ENCODE data around the gene CLDN15.

Gene CLDN15

DNA sequence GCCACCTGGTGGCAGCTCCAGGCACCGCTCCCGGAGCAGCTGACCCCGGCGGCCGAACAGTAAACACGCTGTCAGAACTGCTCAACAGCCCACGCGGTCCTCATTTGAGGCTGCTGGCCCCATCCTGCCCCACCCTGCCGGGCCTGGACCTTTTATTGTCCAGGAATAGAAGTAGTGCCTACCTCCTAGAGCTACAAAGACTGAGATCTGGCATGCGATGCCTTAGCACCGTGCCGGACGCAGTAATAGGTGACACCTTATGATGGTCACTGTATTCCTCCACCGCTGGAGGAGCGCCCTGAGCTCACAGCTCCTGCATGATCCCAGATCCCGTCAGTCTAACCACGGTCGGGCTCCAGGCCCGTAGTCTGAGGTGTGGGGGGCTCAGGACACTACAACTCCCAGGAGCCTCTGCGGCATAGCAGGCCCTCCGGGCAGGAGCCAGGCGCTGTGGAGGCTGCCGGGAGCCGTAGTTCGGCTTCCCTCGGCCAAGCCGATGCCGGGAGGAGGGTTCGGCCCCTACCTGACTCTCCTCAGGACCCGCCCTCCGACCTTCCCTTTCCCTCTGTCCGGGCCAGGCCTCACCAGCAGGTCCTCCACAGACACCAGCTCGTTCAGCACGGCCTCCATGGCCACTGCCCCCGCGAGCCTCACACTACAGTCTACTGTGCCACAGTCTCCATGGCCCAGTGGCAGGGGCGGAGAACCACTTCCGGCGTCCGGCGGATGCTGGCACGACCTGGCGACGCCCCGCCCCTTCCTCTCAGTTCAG lies 7.0 kb upstream of the CLDN15 start, which contains the start of gene FIS1:
Gene FIS1, minus strand, starts transcription at position 707 of the 772 bp plus-strand sequence. Its CDS starts 77 bp downstream, at position 630.
- peak; percentile 82 for DNase-seq (ENCODE audit: low read depth)

DNA sequence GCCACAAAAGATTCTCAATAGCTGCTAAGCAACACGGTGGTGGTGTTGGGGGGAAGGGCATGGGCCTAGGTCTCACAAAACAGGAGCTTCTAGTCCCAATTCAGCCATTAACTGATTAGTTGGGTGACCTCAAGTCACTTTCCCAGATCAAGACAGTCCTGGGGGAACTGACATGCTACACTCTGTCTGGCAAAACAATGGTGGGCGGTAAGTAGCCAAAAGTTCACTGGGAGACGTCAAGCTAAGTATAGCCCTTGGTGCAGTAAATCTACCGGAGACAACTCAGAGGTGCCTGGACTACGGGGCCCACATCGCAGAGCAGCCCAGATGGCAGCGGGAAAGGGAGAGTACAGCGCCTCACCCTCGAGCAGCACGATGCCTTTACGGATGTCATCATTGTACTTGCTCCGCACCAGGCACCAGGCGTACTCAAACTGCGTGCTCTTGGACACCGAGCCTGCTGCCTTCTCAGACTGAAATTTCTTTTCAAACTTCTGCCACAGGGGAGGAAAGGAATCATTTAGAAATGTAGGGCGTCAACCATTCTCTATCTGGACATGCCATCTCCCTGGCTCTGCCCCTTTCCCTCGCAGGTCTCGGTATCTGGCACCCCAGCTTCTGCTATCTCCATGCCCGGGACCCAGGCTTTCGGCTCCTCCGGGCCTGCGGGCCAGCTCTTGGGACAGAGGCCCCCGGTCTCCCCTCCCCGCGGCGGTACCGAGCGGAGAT lies 6.2 kb upstream of the CLDN15 start:
- no peak for DNase-seq (ENCODE audit: low read depth)

DNA sequence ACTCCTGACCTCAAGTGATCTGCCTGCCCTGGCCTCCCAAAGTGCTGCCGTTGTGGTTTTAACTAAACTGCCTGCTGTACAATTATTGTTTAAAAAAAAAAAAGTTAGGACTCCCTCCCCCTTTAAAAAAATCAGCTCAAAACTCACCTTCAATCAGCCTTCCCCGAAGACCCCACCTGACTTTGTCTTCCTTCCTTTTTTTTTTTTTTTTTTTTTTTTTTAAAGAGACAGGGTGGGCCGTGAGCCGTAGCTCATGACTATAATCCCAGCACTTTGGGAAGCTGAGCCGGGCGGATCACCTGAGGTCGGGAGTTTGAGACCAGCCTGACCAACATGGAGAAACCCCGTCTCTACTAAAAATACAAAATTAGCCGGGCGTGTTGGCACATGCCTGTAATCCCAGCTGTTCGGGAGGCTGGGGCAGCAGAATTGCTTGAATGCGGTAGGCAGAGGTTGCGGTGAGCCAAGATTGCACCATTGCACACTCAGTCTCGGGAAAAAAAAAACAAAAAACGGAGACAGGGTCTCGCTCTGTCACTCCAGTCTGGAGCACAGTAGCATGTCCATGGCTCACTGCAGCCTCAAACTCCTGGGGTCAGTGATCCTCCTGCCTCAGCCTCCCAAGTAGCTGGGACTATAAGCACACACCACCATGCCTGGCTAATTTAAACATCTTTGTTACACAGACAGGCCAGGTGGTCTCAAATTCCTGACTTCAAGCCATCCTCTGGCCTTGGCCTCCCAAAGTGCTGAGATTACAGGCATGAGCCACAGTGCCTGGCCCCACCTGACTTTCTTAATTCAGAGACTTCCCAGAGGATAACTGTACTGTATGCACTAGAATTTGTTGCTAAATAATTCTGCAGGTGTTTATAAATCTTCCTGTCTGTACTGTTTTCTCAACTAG lies 4.1 kb upstream of the CLDN15 start:
- no peak for DNase-seq (ENCODE audit: low read depth)

DNA sequence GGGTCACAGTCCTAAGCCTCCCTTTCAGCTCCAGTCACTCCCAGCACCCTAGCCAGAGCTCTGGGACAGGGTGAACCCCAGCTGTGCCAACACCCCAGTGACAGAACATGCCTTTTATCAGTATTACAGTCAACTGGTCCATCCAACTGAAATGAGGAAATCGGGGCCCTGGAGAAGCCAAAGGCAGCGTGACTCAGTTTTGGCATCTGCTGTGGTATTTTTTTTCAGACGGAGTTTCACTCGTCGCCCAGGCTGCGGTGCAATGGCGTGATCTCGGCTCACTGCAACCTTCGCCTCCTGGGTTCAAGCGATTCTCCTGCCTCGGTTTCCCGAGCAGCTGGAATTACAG lies 3.4 kb upstream of the CLDN15 start:
- no peak for DNase-seq (ENCODE audit: low read depth)

DNA sequence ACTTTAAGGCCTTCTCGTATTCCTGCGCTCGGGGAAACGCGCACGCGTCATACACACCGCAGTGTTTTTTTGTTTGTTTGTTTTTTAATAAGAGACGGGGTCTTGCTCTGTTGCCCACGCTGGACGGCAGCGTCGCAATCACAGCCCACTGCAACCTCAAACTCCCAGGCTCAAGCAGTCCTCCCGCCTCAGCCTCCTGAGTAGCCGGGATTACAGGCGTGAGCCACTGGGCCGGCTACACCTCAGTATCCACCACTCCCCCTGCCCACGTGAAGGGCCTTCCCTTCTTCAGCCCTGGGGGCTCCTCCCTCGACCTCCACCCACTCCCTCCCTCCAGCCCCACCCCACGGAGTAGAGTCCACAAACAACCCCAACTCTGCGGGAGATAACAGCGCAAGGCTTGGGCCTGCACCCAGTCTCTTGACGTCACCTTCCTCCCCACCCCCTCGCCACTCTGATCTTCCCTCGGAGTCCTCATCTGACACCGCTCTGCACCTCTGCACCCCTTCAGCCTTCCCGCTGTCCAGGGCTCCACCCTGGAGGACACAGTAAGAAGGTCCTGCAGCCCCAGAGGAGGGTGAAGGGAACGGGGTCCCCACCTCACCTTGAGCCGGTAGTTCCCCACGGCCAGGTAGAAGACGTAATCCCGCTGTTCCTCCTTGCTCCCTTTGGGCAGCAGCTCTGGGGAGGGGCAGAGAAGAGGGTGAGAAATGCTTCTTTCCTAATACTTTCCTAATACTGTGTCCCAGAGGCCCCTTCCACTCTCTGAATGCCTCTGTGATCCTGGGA lies 2.8 kb upstream of the CLDN15 start:
- no peak for DNase-seq (ENCODE audit: low read depth)

DNA sequence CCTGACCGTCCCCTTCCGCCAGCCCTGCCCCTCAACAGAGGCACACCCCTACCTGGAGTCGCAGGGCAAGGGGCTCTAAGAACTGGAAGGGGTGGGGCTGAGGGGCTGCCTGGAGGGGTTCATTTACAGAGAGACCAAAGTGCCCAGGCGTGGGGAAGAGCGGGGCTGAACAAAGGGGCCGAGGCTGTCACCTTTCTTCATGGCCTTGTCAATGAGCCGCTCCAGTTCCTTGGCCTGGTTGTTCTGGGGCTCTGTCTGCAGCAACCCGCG lies 2.3 kb upstream of the CLDN15 start:
- DNase-seq (ENCODE audit: low read depth) = no peak

DNA sequence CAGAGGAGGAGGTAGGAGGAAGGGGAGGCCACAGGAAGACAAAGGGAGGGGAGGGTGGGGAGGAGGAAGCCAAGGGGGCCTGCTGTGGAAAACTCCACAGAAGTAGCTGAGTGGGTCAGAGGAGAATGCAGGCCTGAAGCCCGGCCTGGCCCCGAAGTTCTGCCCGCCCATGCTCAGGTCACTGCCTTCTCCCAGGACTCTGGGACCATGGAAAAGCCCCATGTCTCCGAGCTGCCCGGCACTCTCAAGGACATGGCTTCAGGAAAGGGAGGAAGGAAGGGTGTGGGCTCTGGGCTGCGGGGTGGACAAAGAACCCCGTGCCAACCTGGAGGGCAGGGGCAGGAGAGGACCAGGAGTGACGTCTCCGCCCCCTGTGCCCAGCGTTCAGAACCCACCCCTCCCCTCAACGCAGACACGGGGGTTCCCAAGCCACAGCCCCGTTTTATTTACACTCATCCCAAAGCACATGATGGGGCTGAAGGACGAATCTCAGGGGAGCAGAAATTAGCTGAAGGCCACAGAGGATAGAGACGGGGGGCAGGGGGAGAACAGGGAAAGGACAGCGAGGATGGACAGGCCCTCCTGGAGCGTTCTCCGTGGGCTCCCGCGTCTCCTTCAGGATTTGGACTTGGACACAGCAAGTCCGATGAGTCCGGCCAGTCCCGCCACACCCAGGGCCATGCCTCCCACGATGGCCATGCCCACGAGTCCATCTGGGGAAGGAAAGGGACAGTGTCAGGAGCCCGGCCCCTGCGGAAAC lies 1.8 kb upstream of the CLDN15 start:
- no peak for DNase-seq (ENCODE audit: low read depth)

DNA sequence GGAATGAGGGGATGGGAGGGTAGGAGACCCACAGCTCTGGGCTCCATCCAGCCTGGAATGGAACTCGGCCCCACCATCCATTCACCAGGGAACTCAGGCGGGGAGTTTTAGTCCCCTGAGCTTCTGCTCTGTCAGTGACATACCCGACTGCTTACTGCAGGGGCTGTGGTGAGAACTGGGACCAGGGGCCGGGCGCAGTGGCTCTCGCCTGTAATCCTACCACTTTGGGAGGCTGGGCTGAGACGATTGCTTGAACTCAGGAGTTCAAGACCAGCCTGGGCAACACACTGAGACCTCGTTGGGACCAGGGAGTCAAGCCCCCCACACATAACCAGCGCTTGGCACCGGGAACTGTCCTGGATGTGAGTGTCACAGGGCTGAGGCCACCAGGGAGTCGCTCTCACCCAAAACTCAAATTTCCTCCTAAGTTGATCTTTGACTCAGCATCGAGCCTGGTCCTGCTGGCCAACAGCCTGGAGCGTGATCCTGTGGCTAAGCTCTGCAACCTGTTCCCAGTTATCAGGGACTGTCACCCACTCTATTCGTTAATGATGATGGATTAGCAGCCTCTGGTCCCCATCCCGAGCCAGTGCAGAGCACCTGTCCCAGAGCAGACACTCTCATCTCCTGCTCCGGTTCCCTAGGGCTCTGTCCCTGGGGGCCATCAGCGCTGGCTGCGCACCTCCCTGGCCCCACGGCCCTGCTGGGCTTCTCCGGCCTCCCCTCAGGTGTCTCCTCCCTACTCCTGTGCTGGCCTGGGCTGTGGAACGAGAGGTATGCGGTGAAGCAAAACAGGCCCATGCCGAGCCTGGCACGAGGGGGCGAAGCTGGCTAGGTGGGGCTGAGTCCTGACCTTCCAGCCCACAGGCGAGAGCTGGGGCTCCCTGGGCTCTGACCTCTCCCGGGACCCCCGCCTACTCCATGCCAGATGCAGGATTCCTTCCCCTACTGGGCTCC lies 902 bp upstream of the CLDN15 start:
- no peak for DNase-seq (ENCODE audit: low read depth)

DNA sequence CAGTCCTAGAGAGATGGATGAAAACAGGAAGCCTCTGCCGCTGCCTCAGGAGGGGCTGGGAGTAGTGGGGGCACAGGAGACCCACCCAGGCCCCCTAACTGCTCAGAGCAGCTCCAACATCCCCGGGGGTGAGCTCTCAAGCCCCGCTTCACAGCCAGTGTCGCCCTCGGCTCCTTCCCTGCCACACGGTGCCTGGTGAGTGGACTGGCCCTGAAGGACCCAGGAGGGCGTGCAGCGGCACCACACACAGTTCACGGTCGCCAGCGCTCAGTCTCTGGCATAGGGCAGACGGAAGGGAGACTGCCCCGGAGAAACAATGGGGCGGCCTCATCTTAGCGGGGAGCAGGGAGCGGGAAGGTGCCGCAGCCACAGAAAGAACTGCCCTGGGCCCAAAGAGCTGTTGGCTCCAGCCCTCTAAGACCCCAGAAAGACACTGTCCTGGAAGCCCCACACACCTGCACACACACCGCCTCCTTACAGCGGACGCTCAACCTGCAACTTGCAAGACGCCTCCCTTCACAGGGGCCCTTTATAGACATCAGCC lies 1.2 kb downstream of the CLDN15 start:
- DNase-seq (ENCODE audit: low read depth) = no peak

DNA sequence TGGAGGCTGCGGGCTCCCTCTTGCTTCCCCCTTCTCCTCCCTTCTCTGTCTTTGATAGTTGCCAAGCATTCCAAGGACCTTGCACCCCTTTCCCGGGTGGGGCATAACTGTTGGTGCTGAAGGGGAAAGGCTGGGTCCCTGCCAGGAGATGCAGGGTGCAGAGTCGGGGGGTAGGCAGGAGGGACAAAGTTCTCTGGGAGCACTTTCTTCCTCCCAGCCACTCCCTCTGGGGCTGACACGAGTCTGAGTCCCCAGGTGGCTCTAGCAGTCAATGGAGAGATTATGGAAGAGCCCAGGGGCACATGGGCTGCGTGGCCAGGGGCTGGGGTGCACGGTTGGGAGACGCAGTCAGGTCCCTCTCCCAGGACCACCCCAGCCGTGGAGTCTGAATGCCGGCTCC lies 2.1 kb downstream of the CLDN15 start:
- no peak for DNase-seq (ENCODE audit: low read depth)

DNA sequence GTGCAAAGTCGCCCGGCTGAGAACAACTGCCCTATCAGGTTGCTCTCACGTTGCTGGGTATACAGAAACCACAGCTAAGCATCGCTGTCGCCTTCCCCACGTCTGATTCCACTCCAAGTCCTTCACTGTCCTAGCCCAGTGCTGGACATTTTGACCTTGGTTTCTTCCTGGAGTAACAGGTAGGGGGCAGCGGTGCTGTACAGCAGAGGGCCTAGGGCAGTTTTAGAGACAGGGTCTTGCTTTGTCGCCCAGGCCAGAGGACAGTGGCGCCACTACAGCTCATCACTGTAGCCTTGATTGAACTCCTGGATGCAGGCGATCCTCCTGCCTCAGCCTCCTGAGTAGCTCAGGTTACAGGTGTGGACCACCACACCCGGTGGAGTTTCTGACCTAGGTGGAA lies 2.6 kb downstream of the CLDN15 start:
- DNase-seq (ENCODE audit: low read depth) = no peak

DNA sequence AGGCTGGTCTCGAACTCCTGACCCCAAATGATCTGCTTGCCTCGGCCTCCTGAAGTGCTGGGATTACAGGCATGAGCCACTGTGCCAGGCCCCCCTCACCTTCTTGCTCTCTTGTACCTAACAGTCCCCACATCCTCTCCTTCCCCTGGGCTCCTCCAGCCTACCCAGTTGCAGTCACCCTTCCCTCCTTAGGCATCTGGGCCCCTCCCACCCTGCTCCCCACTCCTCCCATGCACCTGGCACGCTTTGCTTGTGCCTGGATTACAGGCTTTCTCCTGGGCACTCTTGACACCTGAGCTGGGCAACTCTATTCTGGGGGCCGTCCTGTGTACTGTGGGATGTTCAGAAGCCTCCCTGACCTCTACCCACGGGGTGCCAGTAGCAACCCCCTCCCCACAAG lies 3.0 kb downstream of the CLDN15 start:
- DNase-seq (ENCODE audit: low read depth) = no peak

DNA sequence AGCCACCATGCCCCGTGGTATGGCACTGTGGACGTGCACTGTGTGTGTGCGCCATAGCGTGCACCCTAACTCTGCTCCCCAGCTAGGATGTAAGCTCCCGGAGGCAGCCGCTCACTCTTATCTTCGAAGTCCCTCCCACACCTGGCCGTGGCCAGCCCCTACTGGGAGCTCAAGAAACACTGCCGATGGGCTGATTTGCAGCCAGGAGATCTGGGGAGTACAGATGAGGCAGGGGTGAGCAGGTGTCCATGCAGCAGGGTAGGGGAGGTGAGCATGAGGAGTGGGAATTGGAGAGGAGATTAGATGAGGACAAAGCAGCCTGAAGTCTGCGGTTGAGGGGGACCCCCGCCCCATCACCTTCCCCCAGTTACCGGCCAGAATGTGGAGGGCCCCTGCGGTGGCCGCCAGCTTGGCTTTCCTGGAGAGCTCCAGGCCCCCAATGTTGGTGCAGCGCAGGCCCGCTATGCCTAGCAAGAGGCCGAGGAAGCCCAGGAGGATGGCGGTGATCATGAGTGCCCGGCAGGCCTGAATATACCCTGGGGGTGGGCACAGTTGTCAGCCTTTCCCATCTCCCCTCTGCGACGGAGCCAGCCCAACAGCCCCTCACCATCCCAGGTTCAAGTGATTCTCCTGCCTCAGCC lies 3.6 kb downstream of the CLDN15 start:
- no peak for DNase-seq (ENCODE audit: low read depth)

DNA sequence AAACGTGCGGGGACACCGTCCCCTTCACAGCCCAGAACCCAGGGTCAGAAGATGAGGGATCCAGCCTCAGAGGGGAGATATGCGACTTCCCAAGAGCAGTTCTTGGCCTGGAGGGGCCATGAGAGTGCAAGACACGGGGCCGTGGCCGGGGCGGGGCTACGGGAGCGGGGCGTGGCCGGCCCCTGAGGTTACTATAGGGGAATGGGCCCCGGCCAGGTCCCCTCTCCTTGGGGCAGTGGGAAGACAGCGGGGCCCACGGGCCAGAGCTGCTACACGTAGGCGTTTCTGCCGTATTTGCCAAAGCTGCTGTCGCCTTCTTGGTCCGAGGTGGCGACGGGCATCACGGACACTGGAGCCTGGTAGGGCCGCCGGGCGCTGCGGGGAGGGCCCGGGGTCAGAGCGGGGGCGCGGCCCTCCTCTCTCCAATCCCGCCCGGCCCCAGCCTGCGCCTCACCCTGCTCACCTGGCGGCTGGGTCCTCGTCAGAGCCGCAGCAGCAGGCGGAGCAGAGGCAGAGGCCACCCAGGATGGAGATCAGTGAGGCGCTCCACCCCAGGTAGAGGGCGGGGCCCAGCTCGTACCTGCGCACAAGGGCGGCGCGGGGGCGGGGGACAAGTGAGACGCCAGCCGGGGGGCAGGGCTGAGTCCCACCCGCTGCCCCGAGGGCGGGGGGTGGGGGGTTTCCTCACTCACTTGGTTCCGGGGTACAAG lies 5.3 kb downstream of the CLDN15 start:
- no peak for DNase-seq (ENCODE audit: low read depth)

DNA sequence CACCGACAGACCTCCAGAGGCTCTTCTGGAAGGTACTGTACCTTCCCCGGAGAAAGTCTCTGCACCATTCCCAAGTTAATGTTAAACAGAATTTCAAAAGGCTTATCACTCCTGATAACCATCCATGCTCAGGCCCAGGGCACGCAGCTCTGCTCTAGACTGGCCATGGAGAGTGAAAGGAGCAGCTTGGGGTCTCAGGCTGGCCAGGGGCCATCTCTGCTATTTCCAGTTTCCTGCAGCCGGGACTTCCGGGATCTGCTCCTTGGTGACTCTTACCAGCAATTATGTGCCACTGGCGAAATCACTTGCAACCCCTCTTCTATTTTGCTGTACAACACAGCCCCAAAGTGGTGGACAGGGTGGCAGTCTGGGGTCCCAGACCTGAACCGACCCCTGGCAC lies 6.0 kb downstream of the CLDN15 start:
- DNase-seq (ENCODE audit: low read depth) = no peak

DNA sequence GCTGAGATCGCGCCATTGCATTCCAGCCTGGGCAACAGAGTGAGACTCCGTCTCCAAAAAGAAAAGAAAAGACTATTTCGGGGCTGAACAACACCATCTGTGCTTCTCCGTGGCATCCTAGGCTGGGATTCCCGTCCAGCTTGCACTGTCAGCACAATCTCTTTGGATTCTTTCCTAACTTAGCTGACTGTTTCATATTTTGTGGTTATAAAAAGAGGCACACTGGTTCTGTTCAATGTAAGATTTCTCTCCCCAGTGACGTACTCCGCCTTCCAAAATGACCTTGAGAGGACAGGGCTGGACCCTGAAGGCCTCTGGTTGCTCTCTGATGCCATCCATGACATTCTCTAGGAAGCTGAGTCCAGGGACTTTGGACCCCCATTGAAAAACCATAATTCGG lies 10.9 kb downstream of the CLDN15 start:
- no peak for DNase-seq (ENCODE audit: low read depth)

DNA sequence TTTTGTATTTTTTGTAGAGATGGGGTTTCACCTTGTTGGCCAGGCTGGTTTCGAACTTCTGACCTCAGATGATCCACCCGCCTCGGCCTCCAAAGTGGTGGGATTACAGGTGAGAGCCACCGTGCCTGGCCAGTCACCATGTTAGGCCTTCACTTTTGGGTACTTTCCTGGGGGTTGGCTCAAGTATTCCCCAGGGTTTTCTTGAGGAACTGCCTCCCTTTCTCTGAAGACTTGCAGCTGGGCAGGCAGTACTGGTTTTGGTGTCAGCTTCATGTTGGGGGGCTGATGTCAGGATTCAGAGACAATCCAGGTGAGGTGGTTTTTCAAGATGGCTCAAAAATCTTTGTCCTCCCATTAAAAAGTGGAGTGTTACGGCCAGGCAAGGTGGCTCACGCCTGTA lies 12.0 kb downstream of the CLDN15 start:
- DNase-seq (ENCODE audit: low read depth) = no peak

DNA sequence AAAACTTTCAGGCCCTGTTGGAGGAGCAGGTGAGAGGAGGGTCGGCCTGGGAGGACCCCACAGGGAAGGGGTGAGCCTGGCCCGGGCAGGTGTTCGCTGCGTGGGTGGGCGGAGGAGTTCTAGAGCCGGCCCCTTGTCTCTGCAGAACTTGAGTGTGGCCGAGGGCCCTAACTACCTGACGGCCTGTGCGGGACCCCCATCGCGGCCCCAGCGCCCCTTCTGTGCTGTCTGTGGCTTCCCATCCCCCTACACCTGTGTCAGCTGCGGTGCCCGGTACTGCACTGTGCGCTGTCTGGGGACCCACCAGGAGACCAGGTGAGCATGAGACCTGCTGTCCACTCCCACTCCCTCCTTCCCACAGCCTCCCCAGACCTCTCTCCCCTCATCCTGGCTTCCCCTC lies 14.1 kb downstream of the CLDN15 start:
- DNase-seq (ENCODE audit: low read depth) = no peak
